Cardiac muscle cell (in vitro differentiated cells and primary cell): ENCODE data around the gene RHBDL3. TPM values are rescaled to one million over a fixed set of nuclear protein-coding genes. Genes with fewer than 3 reads are reported as not detected.

Experiments used
- DNase-seq, 2 donors: peaks; one replicate each; pipeline versions ENCODE4 v3.0.0 to v3.0.0-alpha.2; 2010 to 2017; ENCODE audit warnings: low read depth in 1 of 2, low spot score in 1 of 2
- H3K27ac ChIP-seq: fragments of 200-600 bp; sonication (generic); 2 replicates; pipeline ENCODE4 v1.5.1; 2016
- H3K27me3 ChIP-seq: fragments of 200-600 bp; sonication (generic); 2 replicates; pipeline ENCODE4 v1.6.0; 2016; ENCODE audit warnings: control low read depth
- H3K36me3 ChIP-seq: fragments of 200-600 bp; sonication (generic); 2 replicates; pipeline ENCODE4 v1.5.1; 2016; ENCODE audit warnings: control low read depth
- H3K4me1 ChIP-seq: fragments of 200-600 bp; sonication (generic); 2 replicates; pipeline ENCODE4 v1.8.1; 2017; ENCODE audit warnings: low read depth, mild to moderate bottlenecking, mixed run types
- H3K4me3 ChIP-seq: fragments of 200-600 bp; sonication (generic); 2 replicates; pipeline ENCODE4 v1.5.1; 2016; ENCODE audit warnings: mild to moderate bottlenecking
- H3K9me3 ChIP-seq: fragments of 200-600 bp; sonication (generic); 2 replicates; pipeline ENCODE4 v1.5.1; 2017; ENCODE audit warnings: low read depth, mild to moderate bottlenecking, control low read depth
- CTCF ChIP-seq: IDR thresholded peaks from 2 replicates; pipeline ENCODE4 v1.5.1; 2012; ENCODE audit warnings: low read depth, mild to moderate bottlenecking, low read length
- polyA plus RNA-seq: library from polyadenylated mRNA; unstranded; fragments of >200 nt; fragmentation: Nextera tagmentation; extraction: Ambion mirVana; gene quantifications from 2 replicates; pipeline ENCODE4 v1.2.1, GENCODE V29; 2016
- total RNA-seq: library from RNA; depleted of rRNA; stranded (reverse); fragments of >200 nt; gene quantifications from 2 replicates; pipeline ENCODE4 v1.2.3, GENCODE V29; 2016

Gene RHBDL3
- total and polyA plus RNA-seq, 2 experiments from 2014 or later = 0.09 TPM; not detected in 1

- TF ChIP-seq CTCF = no peak
- DNase-seq = no peak
- no peak overlapping the region for H3K4me3 ChIP-seq
- H3K36me3 ChIP-seq = no peaks in the 10 kb centered on the region
- H3K27me3 ChIP-seq = peaks cover 4% of the 10 kb centered on the region
- no peak overlapping the region for H3K27ac ChIP-seq
- no peaks in the 10 kb centered on the region for H3K9me3 ChIP-seq
- H3K4me1 ChIP-seq = no peaks in the 10 kb centered on the region
Observed at GRCh38 chr17:32285746-32286517, 20.3 kb downstream of the RHBDL3 start.

GRCh38 chr17:32286518-32286900, 20.9 kb downstream of the RHBDL3 start:
- H3K9me3 ChIP-seq = no peaks in the 10 kb centered on the region
- peaks cover 4% of the 10 kb centered on the region for H3K27me3 ChIP-seq
- H3K36me3 ChIP-seq = no peaks in the 10 kb centered on the region
- no peaks in the 10 kb centered on the region for H3K4me1 ChIP-seq
- no peak overlapping the region for H3K4me3 ChIP-seq
- H3K27ac ChIP-seq = no peak overlapping the region
- no peak for TF ChIP-seq CTCF
- no peak for DNase-seq

GRCh38 chr17:32287804-32288511, 22.3 kb downstream of the RHBDL3 start:
- TF ChIP-seq CTCF = no peak
- no peak for DNase-seq
- Histone ChIP-seq H3K4me1 (no peaks in the 10 kb centered on the region), H3K27ac (no peak overlapping the region), H3K4me3 (no peak overlapping the region), H3K9me3 (no peaks in the 10 kb centered on the region), H3K36me3 (no peaks in the 10 kb centered on the region), H3K27me3 (peaks cover 4% of the 10 kb centered on the region)

- Histone ChIP-seq H3K4me1 (no peaks in the 10 kb centered on the region), H3K9me3 (no peaks in the 10 kb centered on the region), H3K36me3 (no peaks in the 10 kb centered on the region), H3K27ac (no peak overlapping the region), H3K27me3 (peaks cover 4% of the 10 kb centered on the region), H3K4me3 (no peak overlapping the region)
- TF ChIP-seq CTCF = no peak
- DNase-seq = no peak
Observed at GRCh38 chr17:32288615-32289014, 23.0 kb downstream of the RHBDL3 start.

- Histone ChIP-seq H3K27ac (no peak overlapping the region), H3K4me3 (no peak overlapping the region)
- no peak for DNase-seq
Observed at GRCh38 chr17:32289471-32290070, 23.9 kb downstream of the RHBDL3 start.

More at GRCh38 chr17:32289471-32290070, 23.9 kb downstream of the RHBDL3 start:
- Histone ChIP-seq H3K27me3 (peaks cover 4% of the 10 kb centered on the region), H3K36me3 (no peaks in the 10 kb centered on the region), H3K4me1 (no peaks in the 10 kb centered on the region), H3K9me3 (no peaks in the 10 kb centered on the region)
- TF ChIP-seq CTCF = no peak
